Pancreas (tissue), 10 donors: ENCODE results near the gene CDH4. TPM values are rescaled to one million over a fixed set of nuclear protein-coding genes. Genes with fewer than 3 reads are reported as not detected.

Source experiments
- ATAC-seq, 4 donors: fragments of 200-7000 bp; cut with Tn5 transposase; one replicate each; pipeline versions ENCODE4 v1.8.0 to v1.9.1; 2020; ENCODE audit warnings: mild to moderate bottlenecking in 4 of 4, moderate library complexity in 4 of 4
- DNase-seq, 6 donors: peaks; one replicate each; pipeline ENCODE4 v3.0.0-alpha.2; 2020
- FAIRE-seq: peaks from 2 replicates; lab custom pipeline; 2012; peaks lifted over from hg19 to GRCh38; lab: Jason Lieb, UNC
- H3K27ac ChIP-seq, 4 donors: fragments of 200-600 bp; sonication (generic); 1 replicate in 3 of 4; 2 replicates in 1 of 4; pipeline versions ENCODE4 v1.5.0 to v1.8.0; 2020
- H3K27me3 ChIP-seq, 4 donors: fragments of 200-600 bp; one replicate each; pipeline ENCODE4 v1.8.0; 2021
- H3K36me3 ChIP-seq, 3 donors: fragments of 200-600 bp; sonication (generic) in 1 of 3; one replicate each; pipeline versions ENCODE4 v1.5.0 to v1.8.0; 2020 to 2021
- H3K4me1 ChIP-seq, 3 donors: fragments of 200-600 bp; one replicate each; pipeline ENCODE4 v1.8.0; 2021
- H3K4me3 ChIP-seq, 4 donors: fragments of 200-600 bp; sonication (generic) in 2 of 4; one replicate each; pipeline versions ENCODE4 v1.5.0 to v1.8.0; 2020 to 2021
- H3K9me3 ChIP-seq, 4 donors: fragments of 200-600 bp; one replicate each; pipeline ENCODE4 v1.8.0; 2021
- WGBS, 2 donors: extraction: QIAGEN DNeasy Blood & Tissue Kit; methylation state at CpG; one replicate each; pipeline ENCODE4 v1.1.7; 2013; 5-methylcytosine and 5-hydroxymethylcytosine counted together
- intact Hi-C, 3 donors: fragments of 100-400 bp; cut with DNase I; formaldehyde crosslinking; loops; one replicate each; pipeline versions ENCODE4 v1.11.1 to v1.14.2; 2022
- polyA plus RNA-seq, 2 donors: library from polyadenylated mRNA; stranded (reverse); fragments of 200-250 nt; gene quantifications; one replicate each; pipeline ENCODE4 v1.2.3, GENCODE V29; 2013
- total RNA-seq, 6 donors: library from RNA; stranded (reverse); fragmentation: NEBNext Ultra II Directional in 4 of 6; extraction: Animal tissue kit (Norgen Biotek cat#: 25700) in 4 of 6; gene quantifications; one replicate each; pipeline versions ENCODE4 v1.2.1 to v1.2.4, GENCODE V29; 2021 to 2023
- TF ChIP-seq, protein P1 (sequence below), 4 donors: fragments of 200-600 bp; sonication (generic) in 3 of 4; IDR thresholded peaks; one replicate each; pipeline versions ENCODE4 v1.5.0 to v1.8.0; 2021; ENCODE audit warnings: antibody characterized with exemption in 4 of 4
- donor health status: healthy with polysubstance abuse.
- donor health status: DM: no; HTN: no; CAD: no; lungs with moderate emphysema.
- donor health status: DM: no; HTN: no; CAD: no.
- donor health status: control.
- donor health status: control.
- donor health status: Bipolar disorder and iron deficiency.
- donor health status: DM: yes; HTN: yes; CAD: no.
- donor health status: DM: no; HTN: no; CAD: no.
- donor health status: DM: no; HTN: no; CAD: no.
- donor health status: DM: yes; HTN: yes; CAD: no.

Gene CDH4
- total and polyA plus RNA-seq, 8 donors, result 0.04 to 1.4 (median 0.27) TPM

DNA sequence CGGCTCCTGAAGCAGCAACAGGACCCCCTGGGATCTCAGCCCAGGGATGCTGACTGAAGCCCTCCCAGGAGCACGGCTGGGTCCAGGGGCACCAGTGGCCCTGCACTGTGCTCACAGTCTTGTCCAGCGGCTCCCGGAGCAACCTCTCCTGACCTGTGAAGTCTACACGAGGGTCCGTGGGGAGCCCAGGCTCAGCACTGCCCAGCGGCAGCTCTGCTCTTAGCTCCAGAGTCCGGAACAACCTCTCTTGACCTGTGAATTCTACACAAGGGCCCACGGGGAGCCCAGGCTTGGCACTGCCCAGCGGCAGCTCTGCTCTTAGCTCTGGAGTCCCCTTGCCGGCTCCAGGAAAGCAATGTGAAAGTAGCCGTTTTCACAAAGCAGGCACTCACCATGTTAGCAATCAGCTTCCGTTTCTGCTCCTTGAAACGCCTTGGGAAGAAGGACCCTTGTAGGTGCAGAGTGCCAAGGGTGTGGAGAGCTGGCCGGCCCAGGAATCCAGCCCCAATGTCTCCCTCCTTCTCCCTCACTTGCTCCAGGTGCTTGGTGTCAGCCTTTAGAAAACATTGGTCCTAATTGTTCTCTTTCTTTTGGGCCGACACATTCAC, 310.9 kb downstream of the CDH4 start:
- Histone ChIP-seq H3K4me1 (no peaks in the 10 kb centered on the region), H3K27ac (no peak overlapping the region), H3K4me3 (no peak overlapping the region), H3K9me3 (no peaks in the 10 kb centered on the region), H3K27me3 (no peaks in the 10 kb centered on the region), H3K36me3 (no peaks in the 10 kb centered on the region)
- WGBS, 2 donors, result 58 to 66% methylated on average over 16 of the region's 16 CpGs
- TF ChIP-seq, protein P1, sequence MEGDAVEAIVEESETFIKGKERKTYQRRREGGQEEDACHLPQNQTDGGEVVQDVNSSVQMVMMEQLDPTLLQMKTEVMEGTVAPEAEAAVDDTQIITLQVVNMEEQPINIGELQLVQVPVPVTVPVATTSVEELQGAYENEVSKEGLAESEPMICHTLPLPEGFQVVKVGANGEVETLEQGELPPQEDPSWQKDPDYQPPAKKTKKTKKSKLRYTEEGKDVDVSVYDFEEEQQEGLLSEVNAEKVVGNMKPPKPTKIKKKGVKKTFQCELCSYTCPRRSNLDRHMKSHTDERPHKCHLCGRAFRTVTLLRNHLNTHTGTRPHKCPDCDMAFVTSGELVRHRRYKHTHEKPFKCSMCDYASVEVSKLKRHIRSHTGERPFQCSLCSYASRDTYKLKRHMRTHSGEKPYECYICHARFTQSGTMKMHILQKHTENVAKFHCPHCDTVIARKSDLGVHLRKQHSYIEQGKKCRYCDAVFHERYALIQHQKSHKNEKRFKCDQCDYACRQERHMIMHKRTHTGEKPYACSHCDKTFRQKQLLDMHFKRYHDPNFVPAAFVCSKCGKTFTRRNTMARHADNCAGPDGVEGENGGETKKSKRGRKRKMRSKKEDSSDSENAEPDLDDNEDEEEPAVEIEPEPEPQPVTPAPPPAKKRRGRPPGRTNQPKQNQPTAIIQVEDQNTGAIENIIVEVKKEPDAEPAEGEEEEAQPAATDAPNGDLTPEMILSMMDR (IDR thresholded peaks at IDR 0.05), result no peak
- no peak for DNase-seq
- intact Hi-C loops, result no loop called here
- no peak for FAIRE-seq
- no peak for ATAC-seq

DNA sequence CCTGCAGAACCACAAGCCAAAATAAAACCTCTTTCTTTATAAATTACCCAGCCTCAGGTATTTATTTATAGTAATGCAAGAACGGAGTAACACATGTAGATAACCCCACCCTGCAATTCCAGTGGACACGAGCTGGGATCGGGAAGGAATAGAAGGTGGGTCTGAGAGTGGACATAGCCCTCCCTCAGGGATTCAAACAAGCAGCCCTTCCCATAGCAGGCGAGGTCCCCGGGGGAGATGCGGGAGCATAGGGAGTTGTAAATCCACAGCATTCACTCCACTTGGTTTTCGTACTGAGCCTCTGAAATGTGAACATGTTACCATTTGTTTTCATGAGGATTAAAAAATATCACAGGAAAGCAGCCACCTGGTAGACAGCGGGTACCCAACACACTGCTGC, 312.6 kb downstream of the CDH4 start:
- FAIRE-seq (no peak), ATAC-seq (no peak), DNase-seq (no peak)
- 85 to 89% methylated on average over 8 of the region's 8 CpGs for WGBS, 2 donors
- Histone ChIP-seq H3K4me1 (no peaks in the 10 kb centered on the region), H3K4me3 (no peak overlapping the region), H3K27ac (no peak overlapping the region), H3K9me3 (no peaks in the 10 kb centered on the region), H3K36me3 (no peaks in the 10 kb centered on the region), H3K27me3 (no peaks in the 10 kb centered on the region)
- intact Hi-C loops, result no loop called here
- TF ChIP-seq, protein P1 (IDR thresholded peaks at IDR 0.05), result no peak

DNA sequence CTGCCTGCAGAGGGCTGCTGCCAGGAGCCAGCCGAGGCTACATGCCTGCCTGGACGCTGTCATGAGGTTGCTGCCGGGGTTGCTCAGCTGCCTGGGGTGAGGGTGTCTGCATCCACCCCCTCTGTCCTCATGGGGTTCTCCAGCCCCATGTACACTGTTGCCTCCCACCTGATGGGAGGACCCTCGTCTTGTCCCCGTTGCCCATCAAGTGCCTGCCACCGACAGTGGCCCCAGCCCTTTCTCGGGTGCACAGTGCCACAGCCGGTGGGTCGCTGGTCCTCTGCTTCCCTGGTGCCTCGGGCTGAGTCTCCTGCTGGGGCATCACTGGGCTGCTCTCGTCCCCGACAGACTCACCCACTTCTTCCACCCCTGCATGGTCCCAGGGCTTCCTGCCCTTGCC, 313.7 kb downstream of the CDH4 start:
- DNase-seq, result no peak

DNA sequence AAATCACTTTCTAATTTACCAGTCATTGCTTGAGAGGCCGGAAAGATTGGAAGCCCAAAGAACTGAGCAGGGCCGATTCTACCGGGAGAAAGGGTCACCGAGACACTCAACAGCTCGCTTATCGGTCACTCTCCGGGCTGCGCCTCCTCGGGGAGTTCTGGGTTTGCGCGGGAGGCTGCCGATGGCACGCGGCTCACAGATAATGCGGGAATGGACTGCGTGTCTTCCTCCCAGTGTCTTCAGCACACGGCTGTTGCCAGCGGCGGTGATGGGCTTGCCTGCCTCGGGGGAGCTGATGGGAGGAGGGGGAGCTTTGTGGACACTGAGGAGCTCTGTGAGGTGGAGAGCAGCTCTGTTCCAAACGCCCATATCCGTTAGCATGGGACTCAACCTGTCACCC, 314.6 kb downstream of the CDH4 start:
- intact Hi-C loops, result no loop called here
- DNase-seq (no peak), FAIRE-seq (no peak), ATAC-seq (no peak)
- H3K36me3 ChIP-seq, result no peaks in the 10 kb centered on the region
- H3K4me3 ChIP-seq, result no peak overlapping the region
- TF ChIP-seq, protein P1 (IDR thresholded peaks at IDR 0.05), result no peak
- no peaks in the 10 kb centered on the region for H3K27me3 ChIP-seq
- no peak overlapping the region for H3K27ac ChIP-seq
- WGBS, 2 donors, result 83% methylated on average over 22 of the region's 22 CpGs
- H3K4me1 ChIP-seq, result no peaks in the 10 kb centered on the region
- no peaks in the 10 kb centered on the region for H3K9me3 ChIP-seq

More for the DNA sequence above, 313.7 kb downstream of the CDH4 start:
- Histone ChIP-seq H3K4me3 (no peak overlapping the region), H3K27me3 (no peaks in the 10 kb centered on the region), H3K27ac (no peak overlapping the region), H3K36me3 (no peaks in the 10 kb centered on the region), H3K4me1 (no peaks in the 10 kb centered on the region), H3K9me3 (no peaks in the 10 kb centered on the region)
- FAIRE-seq (no peak), ATAC-seq (no peak)
- intact Hi-C loops, result no loop called here
- TF ChIP-seq, protein P1 (IDR thresholded peaks at IDR 0.05), result no peak
- 86 to 89% methylated on average over 10 to 12 of the region's 12 CpGs for WGBS, 2 donors

DNA sequence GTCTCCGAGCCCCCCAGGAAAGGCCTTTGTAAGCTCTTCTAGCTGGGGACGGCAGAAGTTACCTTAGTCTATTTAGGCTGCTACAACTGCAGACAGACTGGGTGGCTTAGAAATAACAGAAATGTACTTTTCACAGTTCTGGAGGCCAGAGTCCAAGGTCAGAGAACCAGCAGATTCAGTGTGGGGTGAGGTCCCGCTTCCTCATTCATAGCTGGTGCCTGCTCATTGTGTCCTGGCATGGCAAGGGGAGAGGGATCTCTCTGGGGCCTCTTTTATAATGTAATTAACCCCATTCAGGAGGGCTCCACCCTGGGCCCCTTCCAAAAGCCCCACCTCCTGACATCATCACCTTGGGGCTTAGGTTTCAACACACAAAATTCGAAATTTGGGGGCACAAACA, 315.1 kb downstream of the CDH4 start:
- 30 to 40% methylated on average over 4 of the region's 4 CpGs for WGBS, 2 donors
- Histone ChIP-seq H3K4me1 (no peaks in the 10 kb centered on the region), H3K27me3 (no peaks in the 10 kb centered on the region), H3K4me3 (no peak overlapping the region), H3K27ac (no peak overlapping the region), H3K36me3 (no peaks in the 10 kb centered on the region), H3K9me3 (no peaks in the 10 kb centered on the region)
- DNase-seq, result no peak
- no peak for FAIRE-seq
- peak in 2 of 4 donors; percentile 44 to 78 for ATAC-seq
- intact Hi-C loops, result no loop called here
- TF ChIP-seq, protein P1 (IDR thresholded peaks at IDR 0.05), result no peak
